HepG2 (cell line): Measurements from ENCODE around the gene MDFIC. TPM values are rescaled to one million over a fixed set of nuclear protein-coding genes. Genes with fewer than 3 reads are reported as not detected.

Source experiments
- ATAC-seq: fragments of 200-7000 bp; cut with Tn5 transposase; 3 replicates; pipeline ENCODE4 v1.9.1; 2020; ENCODE audit warnings: mild to moderate bottlenecking, moderate library complexity
- BruUV-seq: library from RNA; stranded (reverse); fragments of 400-500 nt; replicated peaks from 2 replicates; lab custom pipeline; 2021; lab: Mats Ljungman, UMichigan
- CTCF ChIA-PET: fragments of 300-600 bp; formaldehyde crosslinking; extraction: SDS; loops from one replicate; lab custom pipeline; 2021; ENCODE audit warnings: low total read pairs, inconsistent platforms, low intra/inter-chr PET ratio; lab: Yijun Ruan, JAX
- POLR2A ChIA-PET: fragments of 350-600 bp; sonication (Branson Sonifier 250); formaldehyde crosslinking; loops from one replicate; lab custom pipeline; 2020; ENCODE audit warnings: antibody characterized with exemption, inconsistent platforms; lab: Yijun Ruan, JAX
- DNase-seq: peaks from one replicate; pipeline ENCODE4 v3.0.0-alpha.2; 2015; ENCODE audit warnings: low spot score
- FAIRE-seq: peaks from 3 replicates; lab custom pipeline; 2011; peaks lifted over from hg19 to GRCh38; lab: Jason Lieb, UNC
- H2AFZ ChIP-seq: one replicate; pipeline ENCODE4 v1.6.1; 2011; ENCODE audit warnings: low read length, inconsistent platforms
- H3K27ac ChIP-seq: fragments of 300-600 bp; 3 replicates; pipeline ENCODE4 v1.8.0; 2011; ENCODE audit warnings: mixed run types, mild to moderate bottlenecking, mixed read lengths, low read length, inconsistent platforms; ENCODE audit not compliant: insufficient read depth; ENCODE audit errors: extremely low read length
- H3K27me3 ChIP-seq, 2 experiments: fragments of 200-600 bp in 1 of 2; 2 replicates in 1 of 2; 3 replicates in 1 of 2; pipeline versions ENCODE4 v1.6.0 to v1.8.0; 2011; ENCODE audit warnings: low read length in 2 of 2, mild to moderate bottlenecking in 2 of 2, moderate library complexity in 2 of 2, inconsistent platforms in 1 of 2; ENCODE audit not compliant: insufficient read depth in 2 of 2, control insufficient read depth in 1 of 2
- H3K36me3 ChIP-seq, 2 experiments: fragments of 200-600 bp in 1 of 2; replicated peaks in 1 of 2; 2 replicates in 1 of 2; 3 replicates in 1 of 2; pipeline versions ENCODE4 v1.5.1 to v1.8.0; 2011; ENCODE audit warnings: low read length in 2 of 2, inconsistent platforms in 1 of 2; ENCODE audit not compliant: insufficient read depth in 2 of 2, control insufficient read depth in 1 of 2
- H3K4me1 ChIP-seq: 2 replicates; pipeline ENCODE4 v1.5.1; 2012; ENCODE audit warnings: low read length, inconsistent platforms; ENCODE audit not compliant: insufficient read depth
- H3K4me2 ChIP-seq: 2 replicates; pipeline ENCODE4 v1.6.0; 2011; ENCODE audit warnings: low read depth, low read length, inconsistent platforms
- H3K4me3 ChIP-seq, 3 experiments: fragments of 200-600 bp in 1 of 3; sonication (generic), shearing (Covaris generic) in 1 of 3; replicated peaks in 1 of 3; 2 replicates each; pipeline ENCODE4 v1.5.1; 2011 to 2016; ENCODE audit warnings: low read length in 3 of 3, inconsistent platforms in 2 of 3, low read depth in 2 of 3, mild to moderate bottlenecking in 2 of 3, control low read depth in 1 of 3, mixed read lengths in 1 of 3; ENCODE audit not compliant: insufficient read depth in 1 of 3
- H3K79me2 ChIP-seq: one replicate; pipeline ENCODE4 v1.6.1; 2011; ENCODE audit warnings: low read length, inconsistent platforms; ENCODE audit not compliant: insufficient read depth
- H3K9ac ChIP-seq: 2 replicates; pipeline ENCODE4 v1.6.0; 2011; ENCODE audit warnings: mild to moderate bottlenecking, low read depth, low read length, inconsistent platforms; ENCODE audit not compliant: insufficient read depth
- H3K9me3 ChIP-seq: 2 replicates; pipeline ENCODE4 v1.5.1; 2012; ENCODE audit warnings: mild to moderate bottlenecking, low read length
- H4K20me1 ChIP-seq: 2 replicates; pipeline ENCODE4 v1.6.0; 2011; ENCODE audit warnings: inconsistent platforms, mild to moderate bottlenecking, low read length, moderate library complexity; ENCODE audit not compliant: insufficient read depth
- ELF1 ChIP-seq: sonication (generic); formaldehyde crosslinking; IDR thresholded peaks from 2 replicates; pipeline ENCODE4 v1.4.0; 2020; ENCODE audit warnings: missing genetic modification reagents
- ESRRA ChIP-seq: sonication (generic); formaldehyde crosslinking; IDR thresholded peaks from 2 replicates; pipeline ENCODE4 v1.5.1; 2020; ENCODE audit warnings: mild to moderate bottlenecking, low read depth, missing genetic modification reagents
- HHEX ChIP-seq: IDR thresholded peaks from 2 replicates; pipeline ENCODE4 v1.6.1; 2016; ENCODE audit warnings: control low read depth
- MIXL1 ChIP-seq: IDR thresholded peaks from 2 replicates; pipeline ENCODE4 v1.6.1; 2016
- NR2F2 ChIP-seq: IDR thresholded peaks from 2 replicates; pipeline ENCODE4 v1.6.1; 2012; ENCODE audit warnings: low read depth, inconsistent platforms, borderline replicate concordance
- RARG ChIP-seq: sonication (generic); formaldehyde crosslinking; IDR thresholded peaks from 2 replicates; pipeline ENCODE4 v1.4.0; 2020; ENCODE audit warnings: low read depth, mild to moderate bottlenecking, missing genetic modification reagents
- YY1 ChIP-seq: IDR thresholded peaks from 2 replicates; pipeline ENCODE4 v1.6.1; 2011; ENCODE audit warnings: low read length, low read depth, moderate library complexity, mild to moderate bottlenecking; ENCODE audit not compliant: insufficient read depth, insufficient replicate concordance
- ZBTB7B ChIP-seq: sonication (generic); formaldehyde crosslinking; IDR thresholded peaks from 2 replicates; pipeline ENCODE4 v1.4.0; 2020; ENCODE audit warnings: missing genetic modification reagents
- ZNF562 ChIP-seq: sonication (generic); formaldehyde crosslinking; IDR thresholded peaks from 2 replicates; pipeline ENCODE4 v1.8.0; 2022; ENCODE audit warnings: missing genetic modification reagents, borderline replicate concordance
- ZNF788 ChIP-seq: sonication (generic); formaldehyde crosslinking; IDR thresholded peaks from 2 replicates; pipeline ENCODE4 v1.5.0; 2020; ENCODE audit warnings: mild to moderate bottlenecking, missing genetic modification reagents, borderline replicate concordance
- ZSCAN21 ChIP-seq: sonication (generic); formaldehyde crosslinking; IDR thresholded peaks from 2 replicates; pipeline ENCODE4 v1.8.0; 2022; ENCODE audit warnings: mild to moderate bottlenecking, missing genetic modification reagents, moderate library complexity, borderline replicate concordance
- WGBS: methylation state at CpG from one replicate; pipeline ENCODE4 v1.1.6; 2017; ENCODE audit warnings: low lambda C conversion rate; 5-methylcytosine and 5-hydroxymethylcytosine counted together
- in situ Hi-C: cut with HindIII; loops from 2 replicates; pipeline ENCODE4 v1.10.0; 2017; ENCODE audit warnings: low pct_unique_long_range_greater_than_20kb; ENCODE audit not compliant: extremely low pct_ligation_motif_present
- intact Hi-C: fragments of 100-400 bp; cut with micrococcal nuclease; formaldehyde crosslinking; loops from one replicate; pipeline ENCODE4 v1.10.0; 2022; ENCODE audit not compliant: unreplicated experiment
- polyA plus RNA-seq, 8 experiments: library from polyadenylated mRNA; depleted of rRNA in 3 of 8; stranded (reverse) in 7 of 8; unstranded in 1 of 8; fragments of >200 nt; fragmentation: Illumina TruSeq in 4 of 8; extraction: Trizol in 4 of 8; gene quantifications; 2 replicates each; pipeline versions ENCODE4 v1.2.1 to v1.2.3, GENCODE V29; 2011 to 2016; ENCODE audit warnings: low read depth in 4 of 8, missing spikeins in 1 of 8, mixed read lengths in 1 of 8; ENCODE audit not compliant: insufficient read depth in 1 of 8
- total RNA-seq, 5 experiments: library from RNA; depleted of rRNA; stranded (reverse); fragments of >200 nt; fragmentation: Illumina TruSeq; extraction: Trizol; gene quantifications; 2 replicates each; pipeline ENCODE4 v1.2.3, GENCODE V29; 2016; ENCODE audit warnings: low read depth in 1 of 5
- TF ChIP-seq, protein P1 (sequence below): sonication (generic); formaldehyde crosslinking; IDR thresholded peaks from 2 replicates; pipeline ENCODE4 v1.5.1; 2020; ENCODE audit warnings: missing genetic modification reagents, mild to moderate bottlenecking, borderline replicate concordance

The MDFIC gene
- total and polyA plus RNA-seq, 2 of the 13 experiments (the other 11 are each of a cell fraction or from before 2014, with no cell fraction given), result 0.13 TPM; not detected in 1

DNA sequence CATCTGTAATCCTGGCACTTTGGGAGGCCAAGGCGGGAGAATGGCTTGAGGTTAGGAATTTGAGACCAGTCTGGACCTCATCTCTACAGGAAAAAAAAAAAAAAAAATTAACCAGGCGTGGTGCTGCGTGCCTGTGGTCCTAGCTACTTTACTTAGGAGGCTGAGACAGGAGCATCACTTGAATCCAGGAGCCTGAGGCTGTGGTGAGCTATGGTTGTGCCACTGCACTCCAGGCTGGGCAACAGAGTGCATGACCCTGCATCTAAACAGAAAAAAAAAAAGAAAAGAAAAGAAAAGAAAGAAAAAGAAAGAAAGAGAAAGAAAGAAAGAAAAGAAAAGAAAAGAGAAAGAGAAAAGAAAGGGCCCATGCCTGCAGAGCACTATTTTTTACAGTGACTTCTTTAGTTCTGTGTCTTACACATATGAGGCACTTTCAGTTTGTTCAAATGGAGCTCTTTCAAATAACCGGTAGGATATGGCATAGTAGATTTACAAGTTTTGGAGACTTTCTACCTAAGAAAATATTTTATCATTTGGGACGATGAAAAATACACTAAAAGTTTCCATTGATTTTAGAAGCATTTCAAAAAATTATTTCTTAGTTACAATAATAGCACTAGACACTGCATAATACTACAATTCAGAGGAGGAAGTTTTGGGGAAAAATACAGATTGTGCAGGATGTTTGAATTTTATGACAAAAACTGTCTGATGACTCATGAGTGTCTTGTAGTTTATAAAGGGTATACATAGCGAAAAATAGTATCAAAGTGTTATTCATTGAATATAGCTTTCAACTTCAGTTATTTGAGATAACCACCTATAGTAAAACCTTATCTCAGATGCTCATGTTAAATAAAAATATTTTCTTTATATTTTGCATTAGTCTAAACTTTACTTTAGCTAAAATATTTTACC is 75.9 kb downstream of the MDFIC start (continued):
- TF ChIP-seq, protein P1, sequence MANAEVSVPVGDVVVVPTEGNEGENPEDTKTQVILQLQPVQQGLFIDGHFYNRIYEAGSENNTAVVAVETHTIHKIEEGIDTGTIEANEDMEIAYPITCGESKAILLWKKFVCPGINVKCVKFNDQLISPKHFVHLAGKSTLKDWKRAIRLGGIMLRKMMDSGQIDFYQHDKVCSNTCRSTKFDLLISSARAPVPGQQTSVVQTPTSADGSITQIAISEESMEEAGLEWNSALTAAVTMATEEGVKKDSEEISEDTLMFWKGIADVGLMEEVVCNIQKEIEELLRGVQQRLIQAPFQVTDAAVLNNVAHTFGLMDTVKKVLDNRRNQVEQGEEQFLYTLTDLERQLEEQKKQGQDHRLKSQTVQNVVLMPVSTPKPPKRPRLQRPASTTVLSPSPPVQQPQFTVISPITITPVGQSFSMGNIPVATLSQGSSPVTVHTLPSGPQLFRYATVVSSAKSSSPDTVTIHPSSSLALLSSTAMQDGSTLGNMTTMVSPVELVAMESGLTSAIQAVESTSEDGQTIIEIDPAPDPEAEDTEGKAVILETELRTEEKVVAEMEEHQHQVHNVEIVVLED (CRISPR knock-in tag), result no peak
- TF ChIP-seq HHEX (CRISPR knock-in tag), result no peak
- no peak for TF ChIP-seq NR2F2
- TF ChIP-seq MIXL1 (CRISPR knock-in tag), result no peak
- no peak for TF ChIP-seq RARG
- TF ChIP-seq ELF1 (CRISPR knock-in tag), result no peak
- no peak for TF ChIP-seq ESRRA (CRISPR knock-in tag)

DNA sequence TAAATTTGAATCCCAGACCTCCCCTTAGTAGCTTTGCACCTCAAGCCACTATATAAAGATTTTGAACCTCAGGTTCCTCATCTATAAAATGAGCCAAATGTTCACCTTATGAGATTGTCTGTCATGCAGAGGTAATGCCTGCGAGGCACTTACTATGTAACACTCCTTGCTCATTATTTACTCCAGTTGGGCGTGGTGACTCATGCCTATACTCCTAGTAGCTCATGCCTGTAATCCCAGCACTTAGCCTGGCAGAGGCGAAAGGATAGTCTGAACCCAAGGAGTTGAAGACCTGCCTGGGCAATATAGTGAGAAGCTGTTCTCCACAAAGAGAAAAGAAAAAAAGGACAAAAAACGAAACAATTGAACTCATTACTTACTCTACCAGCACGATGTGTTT is 82.2 kb downstream of the MDFIC start:
- POLR2A ChIA-PET, result no interaction called here
- no TSS peak for BruUV-seq
- CTCF ChIA-PET, result no interaction called here
- no peak for FAIRE-seq
- 31% methylated on average over 5 of the region's 5 CpGs for WGBS
- Histone ChIP-seq H4K20me1 (no peaks in the 10 kb centered on the region), H3K4me3 (no peak overlapping the region), H2AFZ (no peak overlapping the region), H3K27me3 (no peaks in the 10 kb centered on the region), H3K27ac (no peak overlapping the region), H3K4me1 (peaks cover 7% of the 10 kb centered on the region), H3K36me3 (no peaks in the 10 kb centered on the region), H3K79me2 (no peaks in the 10 kb centered on the region), H3K9ac (no peak overlapping the region), H3K9me3 (no peaks in the 10 kb centered on the region)
- DNase-seq, result no peak
- intact Hi-C loops, result no loop called here
- no peak for TF ChIP-seq ZSCAN21
- no peak for TF ChIP-seq ZNF562
- TF ChIP-seq ZNF788 (CRISPR knock-in tag), result no peak
- no peak for TF ChIP-seq ZBTB7B (CRISPR knock-in tag)
- no peak for TF ChIP-seq YY1
- TF ChIP-seq, all 625 proteins: peak for 0
- in situ Hi-C loops, result no loop called here
- no peak overlapping the region for H3K4me2 ChIP-seq
- no peak for ATAC-seq
